B cell (primary cell): Measurements from ENCODE around the gene SLC22A17. TPM values are rescaled to one million over a fixed set of nuclear protein-coding genes. Genes with fewer than 3 reads are reported as not detected.

Source experiments
- ATAC-seq: fragments of 200-7000 bp; cut with Tn5 transposase; one replicate; pipeline ENCODE4 v1.10.0; 2021; ENCODE audit warnings: low read depth, mild to moderate bottlenecking, moderate number of reproducible peaks, moderate library complexity
- CTCF ChIA-PET: fragments of 350-600 bp; sonication (Branson Sonifier 250); formaldehyde crosslinking; loops from one replicate; lab custom pipeline; 2021; ENCODE audit warnings: antibody characterized with exemption, inconsistent platforms; lab: Charles Lee
- POLR2A ChIA-PET: fragments of 350-600 bp; sonication (Branson Sonifier 250); formaldehyde crosslinking; loops from one replicate; lab custom pipeline; 2021; ENCODE audit warnings: antibody characterized with exemption; lab: Charles Lee
- DNase-seq: peaks from one replicate; pipeline ENCODE4 v3.0.0; 2013
- H2AFZ ChIP-seq: 2 replicates; pipeline ENCODE4 v1.6.1; 2012; ENCODE audit warnings: mild to moderate bottlenecking, low read depth, low read length; ENCODE audit not compliant: insufficient read depth, poor library complexity, severe bottlenecking
- H3K27ac ChIP-seq, 2 donors: 1 replicate in 1 of 2; 2 replicates in 1 of 2; pipeline ENCODE4 v1.5.1; 2012 to 2013; ENCODE audit warnings: low read length in 2 of 2, mild to moderate bottlenecking in 2 of 2, moderate library complexity in 1 of 2
- H3K27me3 ChIP-seq, 4 experiments: fragments of 200-600 bp in 1 of 4; sonication (generic) in 1 of 4; replicated peaks in 1 of 4; 1 replicate in 2 of 4; 2 replicates in 2 of 4; pipeline versions ENCODE4 v1.6.1 to v1.7.0; 2013 to 2016; ENCODE audit warnings: low read length in 3 of 4, mild to moderate bottlenecking in 2 of 4, mixed read lengths in 1 of 4, moderate library complexity in 1 of 4; ENCODE audit not compliant: insufficient read depth in 4 of 4, control insufficient read depth in 3 of 4; ENCODE audit errors: control extremely low read depth in 1 of 4
- H3K36me3 ChIP-seq, 2 experiments: replicated peaks in 1 of 2; 1 replicate in 1 of 2; 2 replicates in 1 of 2; pipeline versions ENCODE4 v1.6.1 to v1.7.1; 2013; ENCODE audit warnings: low read length in 1 of 2; ENCODE audit not compliant: insufficient read depth in 2 of 2, control insufficient read depth in 1 of 2; ENCODE audit errors: control extremely low read depth in 1 of 2, extremely low read depth in 1 of 2
- H3K4me1 ChIP-seq, 2 donors: fragments of 200-600 bp in 1 of 2; sonication (generic) in 1 of 2; 1 replicate in 1 of 2; 2 replicates in 1 of 2; pipeline versions ENCODE4 v1.5.1 to v1.6.1; 2013 to 2017; ENCODE audit warnings: low read length in 2 of 2; ENCODE audit not compliant: control insufficient read depth in 2 of 2, insufficient read depth in 2 of 2
- H3K4me2 ChIP-seq: replicated peaks from 2 replicates; pipeline ENCODE3; 2012; ENCODE audit warnings: mild to moderate bottlenecking, low read depth, low read length; ENCODE audit not compliant: poor library complexity, severe bottlenecking
- H3K4me3 ChIP-seq, 5 experiments: fragments of 200-600 bp in 1 of 5; sonication (generic) in 1 of 5; 1 replicate in 3 of 5; 2 replicates in 2 of 5; pipeline versions ENCODE4 v1.5.1 to v1.7.0; 2011 to 2016; ENCODE audit warnings: low read length in 4 of 5, mild to moderate bottlenecking in 4 of 5, low read depth in 2 of 5, control low read depth in 1 of 5, moderate library complexity in 1 of 5; ENCODE audit not compliant: insufficient read depth in 1 of 5; ENCODE audit errors: control extremely low read depth in 1 of 5, extremely low read depth in 1 of 5
- H3K79me2 ChIP-seq: fragments of 200-600 bp; sonication (generic); one replicate; pipeline ENCODE4 v1.6.0; 2016; ENCODE audit warnings: low read length; ENCODE audit not compliant: control insufficient read depth, insufficient read depth
- H3K9ac ChIP-seq: fragments of 200-600 bp; sonication (generic); 2 replicates; pipeline ENCODE4 v1.6.1; 2017; ENCODE audit warnings: mild to moderate bottlenecking, low read length, moderate library complexity
- H3K9me3 ChIP-seq, 3 donors: one replicate each; pipeline versions ENCODE4 v1.6.1 to v1.7.1; 2013; ENCODE audit warnings: low read length in 2 of 3; ENCODE audit not compliant: control insufficient read depth in 2 of 3, insufficient read depth in 1 of 3; ENCODE audit errors: control extremely low read depth in 1 of 3
- H4K20me1 ChIP-seq: 2 replicates; pipeline ENCODE4 v1.6.0; 2012; ENCODE audit warnings: mild to moderate bottlenecking, low read length; ENCODE audit not compliant: insufficient read depth, control insufficient read depth, poor library complexity, severe bottlenecking
- H3K27ac Mint-ChIP-seq: one replicate; pipeline ENCODE4 v1.8.0; 2021; ENCODE audit warnings: mixed read lengths
- H3K27me3 Mint-ChIP-seq: one replicate; pipeline ENCODE4 v1.8.0; 2021; ENCODE audit warnings: mixed read lengths
- H3K4me1 Mint-ChIP-seq: one replicate; pipeline ENCODE4 v1.8.0; 2021; ENCODE audit warnings: mixed read lengths
- H3K4me3 Mint-ChIP-seq: one replicate; pipeline ENCODE4 v1.8.0; 2021; ENCODE audit warnings: mixed read lengths
- H3K9me3 Mint-ChIP-seq: one replicate; pipeline ENCODE4 v1.8.0; 2022; ENCODE audit warnings: mixed read lengths; ENCODE audit not compliant: insufficient read depth
- EZH2 ChIP-seq: IDR thresholded peaks from 2 replicates; pipeline ENCODE4 v1.6.1; 2012; ENCODE audit warnings: borderline replicate concordance, low read depth, mild to moderate bottlenecking, moderate library complexity, low read length; ENCODE audit not compliant: insufficient read depth, poor library complexity, severe bottlenecking
- WGBS: methylation state at CpG from one replicate; pipeline ENCODE4 v1.1.5; 2013; ENCODE audit warnings: missing lambda C conversion rate; ENCODE audit not compliant: insufficient coverage; 5-methylcytosine and 5-hydroxymethylcytosine counted together
- intact Hi-C: fragments of 100-400 bp; cut with micrococcal nuclease; formaldehyde crosslinking; loops from one replicate; pipeline ENCODE4 v1.10.0; 2022
- polyA plus RNA-seq: library from polyadenylated mRNA; depleted of rRNA; stranded (reverse); fragments of >200 nt; gene quantifications from 2 replicates; pipeline ENCODE4 v1.2.3, GENCODE V29; 2012
- total RNA-seq, 2 donors: library from RNA; stranded (reverse); fragments of 120-200 nt in 1 of 2; gene quantifications; 1 replicate in 1 of 2; 2 replicates in 1 of 2; pipeline versions ENCODE4 v1.2.3 to v1.2.4, GENCODE V29; 2013 to 2022
- TF ChIP-seq, protein P1 (sequence below): fragments of 200-600 bp; IDR thresholded peaks from one replicate; pipeline ENCODE4 v1.8.0; 2022; ENCODE audit warnings: antibody characterized with exemption, mild to moderate bottlenecking

SLC22A17 gene
- total and polyA plus RNA-seq, 2 donors (not counting 1 experiment from before 2014, with no cell fraction given) = 0.89 to 0.92 TPM

GRCh38 chr14:23358042-23358441, 5.4 kb upstream of the SLC22A17 start:
- no peaks in the 10 kb centered on the region for H3K9me3 Mint-ChIP-seq
- H3K4me1 Mint-ChIP-seq = peaks cover 4% of the 10 kb centered on the region

DNA sequence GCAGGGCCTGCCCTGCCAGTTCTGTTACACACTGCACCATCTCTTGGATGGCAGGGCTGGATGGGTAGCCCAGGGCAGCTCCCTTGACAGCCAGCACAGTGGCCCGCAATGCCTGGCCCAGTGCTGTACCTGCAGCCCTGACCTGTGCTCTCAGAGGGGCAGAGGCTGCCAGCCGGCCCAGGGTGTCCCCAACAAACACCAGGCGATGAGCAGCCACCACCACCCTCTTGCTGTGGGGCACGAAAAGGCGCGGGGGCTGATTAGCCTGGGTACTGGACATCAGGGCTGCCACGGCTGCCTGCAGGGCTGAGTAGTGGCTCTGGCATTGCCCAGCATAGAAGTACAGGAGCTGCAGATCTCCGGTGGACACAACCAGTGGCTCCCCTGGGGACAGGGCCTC, 4.6 kb upstream of the SLC22A17 start:
- TF ChIP-seq, protein P1, sequence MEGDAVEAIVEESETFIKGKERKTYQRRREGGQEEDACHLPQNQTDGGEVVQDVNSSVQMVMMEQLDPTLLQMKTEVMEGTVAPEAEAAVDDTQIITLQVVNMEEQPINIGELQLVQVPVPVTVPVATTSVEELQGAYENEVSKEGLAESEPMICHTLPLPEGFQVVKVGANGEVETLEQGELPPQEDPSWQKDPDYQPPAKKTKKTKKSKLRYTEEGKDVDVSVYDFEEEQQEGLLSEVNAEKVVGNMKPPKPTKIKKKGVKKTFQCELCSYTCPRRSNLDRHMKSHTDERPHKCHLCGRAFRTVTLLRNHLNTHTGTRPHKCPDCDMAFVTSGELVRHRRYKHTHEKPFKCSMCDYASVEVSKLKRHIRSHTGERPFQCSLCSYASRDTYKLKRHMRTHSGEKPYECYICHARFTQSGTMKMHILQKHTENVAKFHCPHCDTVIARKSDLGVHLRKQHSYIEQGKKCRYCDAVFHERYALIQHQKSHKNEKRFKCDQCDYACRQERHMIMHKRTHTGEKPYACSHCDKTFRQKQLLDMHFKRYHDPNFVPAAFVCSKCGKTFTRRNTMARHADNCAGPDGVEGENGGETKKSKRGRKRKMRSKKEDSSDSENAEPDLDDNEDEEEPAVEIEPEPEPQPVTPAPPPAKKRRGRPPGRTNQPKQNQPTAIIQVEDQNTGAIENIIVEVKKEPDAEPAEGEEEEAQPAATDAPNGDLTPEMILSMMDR = no peak
- H3K4me3 Mint-ChIP-seq = no peak overlapping the region
- H3K27ac ChIP-seq = no peak overlapping the region
- intact Hi-C loops = no loop called here
- no peak overlapping the region for H3K27ac Mint-ChIP-seq
- no peak overlapping the region for H3K4me3 ChIP-seq
- WGBS = 97% methylated on average over 7 of the region's 8 CpGs
- POLR2A ChIA-PET = no interaction called here
- CTCF ChIA-PET = interaction anchor here (1.5 kb wide), 1 partner anchor 23 kb away, joined by 4 read pairs; no protein-coding TSS in a partner anchor
- peaks cover 8% of the 10 kb centered on the region for H3K4me1 Mint-ChIP-seq
- peaks cover 0 to 37% (median 13%) of the 10 kb centered on the region in 4 experiments for H3K27me3 ChIP-seq
- H3K9me3 ChIP-seq = peaks cover 0 to 1% (median 0%) of the 10 kb centered on the region in 3 donors
- H4K20me1 ChIP-seq = no peaks in the 10 kb centered on the region
- no peak overlapping the region for H3K9ac ChIP-seq
- H3K79me2 ChIP-seq = no peaks in the 10 kb centered on the region
- no peaks in the 10 kb centered on the region for H3K9me3 Mint-ChIP-seq
- peaks cover 5 to 7% of the 10 kb centered on the region in 2 donors for H3K4me1 ChIP-seq
- H3K4me2 ChIP-seq = no peak overlapping the region
- H3K36me3 ChIP-seq = no peaks in the 10 kb centered on the region
- H2AFZ ChIP-seq = no peak overlapping the region
- no peak for DNase-seq
- H3K27me3 Mint-ChIP-seq = peaks cover 49% of the 10 kb centered on the region
- no peak for ATAC-seq

More at GRCh38 chr14:23358042-23358441, 5.4 kb upstream of the SLC22A17 start:
- WGBS = 94% methylated on average over 3 of the region's 3 CpGs
- peaks cover 45% of the 10 kb centered on the region for H3K27me3 Mint-ChIP-seq
- no peaks in the 10 kb centered on the region for H4K20me1 ChIP-seq
- H3K36me3 ChIP-seq = no peaks in the 10 kb centered on the region
- TF ChIP-seq EZH2 = no peak
- TF ChIP-seq, protein P1 = no peak
- ATAC-seq (no peak), DNase-seq (no peak)
- intact Hi-C loops = no loop called here
- H3K79me2 ChIP-seq = no peaks in the 10 kb centered on the region
- no peak overlapping the region for H3K4me3 Mint-ChIP-seq
- H3K9ac ChIP-seq = no peak overlapping the region
- H2AFZ ChIP-seq = no peak overlapping the region
- H3K27ac Mint-ChIP-seq = no peak overlapping the region
- no peak overlapping the region for H3K4me3 ChIP-seq
- H3K27ac ChIP-seq = no peak overlapping the region
- H3K4me2 ChIP-seq = no peak overlapping the region
- ChIA-PET POLR2A (no interaction called here), CTCF (interaction anchor here (1.5 kb wide), 1 partner anchor 22 kb away, joined by 4 read pairs; no protein-coding TSS in a partner anchor)
- peaks cover 0 to 30% (median 10%) of the 10 kb centered on the region in 4 experiments for H3K27me3 ChIP-seq
- no peaks in the 10 kb centered on the region for H3K4me1 ChIP-seq
- peaks cover 0 to 1% (median 0%) of the 10 kb centered on the region in 3 donors for H3K9me3 ChIP-seq
